DOHH2 (cell line): Measurements from ENCODE around the gene NDUFC2.

ENCODE experiments used
- H3F3A ChIP-seq: fragments of 200-600 bp; sonication (generic), shearing (Covaris generic); 2 replicates; pipeline ENCODE4 v1.6.0; 2016; ENCODE audit warnings: antibody characterized with exemption, mild to moderate bottlenecking; ENCODE audit not compliant: control insufficient read depth, insufficient read depth
- H3K27ac ChIP-seq: fragments of 200-600 bp; sonication (generic); 2 replicates; pipeline ENCODE4 v1.5.1; 2014; ENCODE audit warnings: low read depth, mild to moderate bottlenecking, low read length, moderate library complexity
- H3K27me3 ChIP-seq: fragments of 200-600 bp; sonication (generic); 2 replicates; pipeline ENCODE4 v1.6.1; 2014; ENCODE audit warnings: mild to moderate bottlenecking, low read length, mixed read lengths; ENCODE audit not compliant: control insufficient read depth
- H3K36me3 ChIP-seq: fragments of 200-600 bp; sonication (generic); 2 replicates; pipeline ENCODE4 v1.6.1; 2014; ENCODE audit warnings: mild to moderate bottlenecking, low read length, moderate library complexity, mixed read lengths; ENCODE audit not compliant: control insufficient read depth
- H3K4me1 ChIP-seq: fragments of 200-600 bp; sonication (generic); 2 replicates; pipeline ENCODE4 v1.6.1; 2014; ENCODE audit warnings: mild to moderate bottlenecking, low read length, mixed read lengths; ENCODE audit not compliant: control insufficient read depth
- H3K4me2 ChIP-seq: fragments of 200-600 bp; sonication (generic); 2 replicates; pipeline ENCODE4 v1.6.0; 2014; ENCODE audit warnings: mild to moderate bottlenecking, low read length, moderate library complexity
- H3K4me3 ChIP-seq: fragments of 200-600 bp; sonication (generic); 2 replicates; pipeline ENCODE4 v1.5.1; 2014; ENCODE audit warnings: mild to moderate bottlenecking, low read length, mixed read lengths
- H3K79me2 ChIP-seq: fragments of 200-600 bp; sonication (generic); 2 replicates; pipeline ENCODE4 v1.6.1; 2014; ENCODE audit warnings: mild to moderate bottlenecking, low read length, mixed read lengths; ENCODE audit not compliant: control insufficient read depth
- H3K9me2 ChIP-seq: fragments of 200-600 bp; sonication (generic); replicated peaks from 2 replicates; pipeline ENCODE4 v1.6.1; 2014; ENCODE audit warnings: mild to moderate bottlenecking, low read length, mixed read lengths; ENCODE audit not compliant: control insufficient read depth
- H3K9me3 ChIP-seq: fragments of 200-600 bp; sonication (generic); 2 replicates; pipeline ENCODE4 v1.6.1; 2014; ENCODE audit warnings: antibody characterized with exemption, low read length, mixed read lengths; ENCODE audit not compliant: control insufficient read depth, insufficient read depth
- H4K20me1 ChIP-seq: fragments of 200-600 bp; sonication (generic); 2 replicates; pipeline ENCODE4 v1.6.0; 2014; ENCODE audit warnings: low read depth, mild to moderate bottlenecking, antibody characterized with exemption, low read length, moderate library complexity; ENCODE audit not compliant: control insufficient read depth, insufficient read depth
- CTCF ChIP-seq: fragments of 200-600 bp; sonication (generic); IDR thresholded peaks from one replicate; pipeline ENCODE4 v1.5.1; 2014; ENCODE audit warnings: antibody characterized with exemption, mild to moderate bottlenecking, low read depth, low read length; ENCODE audit not compliant: poor library complexity, severe bottlenecking
- EZH2phosphoT487 ChIP-seq: fragments of 200-600 bp; sonication (generic); IDR thresholded peaks from 2 replicates; pipeline ENCODE4 v1.6.1; 2017; ENCODE audit warnings: borderline replicate concordance, mild to moderate bottlenecking, antibody characterized with exemption, low read length, moderate library complexity, mixed read lengths

The NDUFC2 gene

GRCh38 chr11:78037825-78038620 is 41.6 kb downstream of the NDUFC2 start:
- TF ChIP-seq CTCF (no peak), EZH2phosphoT487 (no peak)
- no peaks in the 10 kb centered on the region for H3K9me2 ChIP-seq
- H3K27me3 ChIP-seq, result no peaks in the 10 kb centered on the region
- no peak overlapping the region for H3K4me3 ChIP-seq
- H3K4me1 ChIP-seq, result peaks cover 9% of the 10 kb centered on the region
- no peak overlapping the region for H3K27ac ChIP-seq
- no peaks in the 10 kb centered on the region for H3F3A ChIP-seq
- H3K4me2 ChIP-seq, result no peak overlapping the region
- no peaks in the 10 kb centered on the region for H4K20me1 ChIP-seq
- no peaks in the 10 kb centered on the region for H3K36me3 ChIP-seq
- H3K79me2 ChIP-seq, result no peaks in the 10 kb centered on the region
- no peaks in the 10 kb centered on the region for H3K9me3 ChIP-seq

- Histone ChIP-seq H3K36me3 (no peaks in the 10 kb centered on the region), H3K27me3 (no peaks in the 10 kb centered on the region), H3K9me2 (no peaks in the 10 kb centered on the region), H3F3A (no peaks in the 10 kb centered on the region), H3K27ac (no peak overlapping the region), H3K4me3 (no peak overlapping the region), H3K9me3 (no peaks in the 10 kb centered on the region), H4K20me1 (no peaks in the 10 kb centered on the region), H3K4me1 (peaks cover 9% of the 10 kb centered on the region), H3K4me2 (no peak overlapping the region), H3K79me2 (no peaks in the 10 kb centered on the region)
- TF ChIP-seq EZH2phosphoT487 (no peak), CTCF (no peak)
These were observed 42.6 kb downstream of the NDUFC2 start for GRCh38 chr11:78037056-78037455.

- no peaks in the 10 kb centered on the region for H3K79me2 ChIP-seq
- no peak overlapping the region for H3K27ac ChIP-seq
- no peaks in the 10 kb centered on the region for H3F3A ChIP-seq
- no peaks in the 10 kb centered on the region for H3K36me3 ChIP-seq
- peaks cover 9% of the 10 kb centered on the region for H3K4me1 ChIP-seq
- no peaks in the 10 kb centered on the region for H3K27me3 ChIP-seq
- H3K9me2 ChIP-seq, result no peaks in the 10 kb centered on the region
- H3K4me3 ChIP-seq, result no peak overlapping the region
- TF ChIP-seq CTCF (no peak), EZH2phosphoT487 (no peak)
- no peaks in the 10 kb centered on the region for H4K20me1 ChIP-seq
- H3K4me2 ChIP-seq, result no peak overlapping the region
- no peaks in the 10 kb centered on the region for H3K9me3 ChIP-seq
These were observed 43.3 kb downstream of the NDUFC2 start for GRCh38 chr11:78036313-78036712.
